Mucosa of rectum (tissue), 2 donors: ENCODE data around the gene ZNF141.
"Not testable (repeated sequence)": the region's sequence is repeated elsewhere in the genome, so short reads cannot be mapped to it uniquely, and the experiment has no call there.

Experiments
- H3K27ac ChIP-seq, 2 donors: one replicate each; pipeline ENCODE4 v1.7.0; 2013; ENCODE audit warnings: inconsistent platforms in 2 of 2, low read depth in 2 of 2, low read length in 2 of 2
- H3K27me3 ChIP-seq, 2 donors: one replicate each; pipeline ENCODE4 v1.7.0; 2013; ENCODE audit warnings: low read length in 2 of 2; ENCODE audit not compliant: control insufficient read depth in 2 of 2, insufficient read depth in 2 of 2
- H3K36me3 ChIP-seq, 2 donors: one replicate each; pipeline ENCODE4 v1.7.0; 2013; ENCODE audit warnings: low read length in 2 of 2; ENCODE audit not compliant: control insufficient read depth in 2 of 2, insufficient read depth in 2 of 2
- H3K4me1 ChIP-seq, 2 donors: one replicate each; pipeline ENCODE4 v1.7.0; 2013; ENCODE audit warnings: low read length in 2 of 2, mild to moderate bottlenecking in 1 of 2; ENCODE audit not compliant: control insufficient read depth in 2 of 2, insufficient read depth in 2 of 2
- H3K4me3 ChIP-seq, 2 donors: one replicate each; pipeline ENCODE4 v1.7.0; 2013; ENCODE audit warnings: low read length in 2 of 2
- H3K9ac ChIP-seq, 2 donors: one replicate each; pipeline ENCODE4 v1.7.0; 2013; ENCODE audit warnings: low read length in 2 of 2, low read depth in 1 of 2, mild to moderate bottlenecking in 1 of 2
- H3K9me3 ChIP-seq, 2 donors: one replicate each; pipeline ENCODE4 v1.7.0; 2013; ENCODE audit warnings: low read length in 2 of 2; ENCODE audit not compliant: control insufficient read depth in 2 of 2
- donor health status: healthy.
- donor health status: Normal muscosa, but diverticular disease.

ZNF141 gene

DNA sequence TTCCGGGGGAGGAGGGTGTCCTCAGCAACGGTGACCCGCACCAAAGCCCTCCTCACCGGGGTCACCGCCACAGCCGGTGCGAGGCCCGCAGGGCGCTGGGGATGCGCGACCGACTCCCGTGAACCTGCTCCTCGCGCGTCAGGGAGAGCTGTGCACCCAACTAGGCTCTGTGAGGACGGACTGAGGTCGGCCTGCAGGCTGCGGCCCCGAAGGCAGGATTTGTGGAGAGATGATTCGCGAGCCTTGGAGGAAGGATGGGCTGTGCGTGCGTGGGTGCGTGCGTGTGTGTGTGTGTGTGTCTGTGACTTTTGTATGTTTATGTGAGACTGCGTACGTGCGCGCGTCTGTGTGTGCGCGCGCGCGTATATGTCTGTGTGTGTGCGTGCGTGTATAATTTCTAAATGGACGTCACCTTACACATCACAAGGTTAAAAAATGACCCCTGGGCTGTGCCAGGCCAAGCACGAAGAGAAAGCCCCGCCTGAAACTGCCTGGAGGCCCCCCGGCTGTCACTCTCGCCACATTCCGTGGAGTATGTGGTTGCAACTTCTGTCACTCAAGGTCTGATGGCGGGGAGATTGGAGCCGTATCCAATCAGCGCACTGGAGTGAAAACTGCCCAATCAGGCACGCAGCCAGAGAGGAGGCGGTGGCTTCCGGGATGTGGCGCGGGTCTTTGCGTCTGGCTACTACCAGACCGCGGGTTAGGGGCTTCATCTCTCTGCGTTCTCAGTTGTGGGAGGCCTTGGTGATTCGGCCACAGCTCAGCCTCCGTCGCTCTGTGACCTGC lies at the start of gene ZNF141:
TSS of gene ZNF141 (plus strand) at position 672 of the 789 bp plus-strand sequence. CDS start 170 bp downstream, outside the sequence.
- Histone ChIP-seq H3K9me3 (peaks cover 10 to 11% of the 10 kb centered on the region in 2 donors), H3K36me3 (peaks cover 2 to 9% of the 10 kb centered on the region in 2 donors), H3K9ac (peak within 1 kb of the TSS; percentile 91 to 99), H3K4me3 (peak within 1 kb of the TSS; percentile 81 to 86), H3K27me3 (no peaks in the 10 kb centered on the region), H3K4me1 (peaks cover 7 to 9% of the 10 kb centered on the region in 2 donors), H3K27ac (peak within 1 kb of the TSS; percentile 97 to 98)

- no peaks in the 10 kb centered on the region for H3K36me3 ChIP-seq
- H3K4me3 ChIP-seq = no peak overlapping the region
- no peak overlapping the region for H3K27ac ChIP-seq
- peaks cover 0 to 2% of the 10 kb centered on the region in 2 donors for H3K9me3 ChIP-seq
- no peak overlapping the region for H3K9ac ChIP-seq
- H3K4me1 ChIP-seq = no peaks in the 10 kb centered on the region
- no peaks in the 10 kb centered on the region for H3K27me3 ChIP-seq
These were observed 48.7 kb upstream of the ZNF141 start for GRCh38 chr4:288891-289290.

DNA sequence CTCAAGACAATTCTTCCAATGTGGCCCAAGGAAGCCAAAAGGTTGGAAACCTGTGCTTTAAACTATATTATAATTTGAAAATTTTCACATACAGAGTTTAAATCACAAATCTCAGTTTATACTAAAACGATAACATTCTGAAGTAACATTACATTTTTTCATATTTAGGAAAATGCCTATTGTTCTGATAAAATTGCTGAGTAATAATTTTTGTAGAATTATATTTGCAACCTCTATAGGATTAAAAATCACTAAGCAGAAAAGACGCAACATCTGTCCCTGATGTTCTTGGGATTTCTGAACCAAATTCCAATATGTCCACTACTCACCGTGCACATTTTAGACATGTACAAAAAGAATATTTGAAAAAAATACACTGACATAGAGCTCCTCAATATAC lies 42.9 kb upstream of the ZNF141 start:
- Histone ChIP-seq H3K4me1 (no peaks in the 10 kb centered on the region), H3K9me3 (peaks cover 0 to 3% of the 10 kb centered on the region in 2 donors), H3K27ac (no peak overlapping the region), H3K4me3 (no peak overlapping the region), H3K36me3 (no peaks in the 10 kb centered on the region), H3K27me3 (no peaks in the 10 kb centered on the region), H3K9ac (no peak overlapping the region)

DNA sequence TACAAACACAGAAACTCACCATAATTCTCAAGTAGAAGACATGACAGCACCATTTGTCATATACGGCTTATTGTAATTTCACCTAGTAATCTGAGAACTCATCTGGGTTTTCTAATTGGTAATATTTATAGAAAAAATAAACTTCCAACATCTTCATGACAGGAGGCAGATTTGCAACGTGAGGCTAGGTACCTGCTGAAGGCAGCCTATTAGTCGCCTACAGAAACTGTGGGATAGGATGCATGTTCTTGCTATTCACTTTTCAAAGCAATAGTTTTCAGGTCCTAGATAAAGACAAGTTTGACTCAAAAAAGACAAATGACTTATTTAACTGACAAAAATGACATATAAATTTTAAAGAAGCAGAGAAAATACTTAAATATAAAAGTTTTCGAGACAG lies 35.2 kb upstream of the ZNF141 start:
- Histone ChIP-seq H3K9ac (no peak overlapping the region), H3K27ac (no peak overlapping the region), H3K27me3 (no peaks in the 10 kb centered on the region), H3K9me3 (peaks cover 0 to 9% of the 10 kb centered on the region in 2 donors), H3K36me3 (no peaks in the 10 kb centered on the region), H3K4me1 (no peaks in the 10 kb centered on the region), H3K4me3 (no peak overlapping the region)

DNA sequence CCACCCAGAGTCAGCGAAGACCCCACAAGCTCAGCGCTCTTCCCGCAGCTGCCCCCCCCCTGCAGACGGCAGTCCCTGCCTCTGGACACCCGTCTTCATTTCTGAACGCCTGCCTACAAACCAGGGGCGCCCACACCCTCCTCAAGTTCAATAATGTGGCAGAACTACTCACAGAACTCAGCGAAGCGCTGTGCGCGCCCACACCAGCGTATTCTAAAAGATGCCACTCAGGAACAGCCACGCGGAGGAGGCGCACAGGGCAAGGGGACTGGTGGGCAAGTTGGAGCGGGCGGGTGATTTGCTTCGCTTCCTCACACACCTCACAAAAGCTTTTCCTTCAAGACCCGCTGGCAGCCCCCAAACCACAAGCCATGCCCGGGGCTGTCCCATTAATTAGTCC lies 33.1 kb upstream of the ZNF141 start:
- not testable (repeated sequence) for H3K4me3 ChIP-seq, H3K27me3 ChIP-seq, H3K27ac ChIP-seq, H3K4me1 ChIP-seq, H3K9ac ChIP-seq, H3K9me3 ChIP-seq, H3K36me3 ChIP-seq

DNA sequence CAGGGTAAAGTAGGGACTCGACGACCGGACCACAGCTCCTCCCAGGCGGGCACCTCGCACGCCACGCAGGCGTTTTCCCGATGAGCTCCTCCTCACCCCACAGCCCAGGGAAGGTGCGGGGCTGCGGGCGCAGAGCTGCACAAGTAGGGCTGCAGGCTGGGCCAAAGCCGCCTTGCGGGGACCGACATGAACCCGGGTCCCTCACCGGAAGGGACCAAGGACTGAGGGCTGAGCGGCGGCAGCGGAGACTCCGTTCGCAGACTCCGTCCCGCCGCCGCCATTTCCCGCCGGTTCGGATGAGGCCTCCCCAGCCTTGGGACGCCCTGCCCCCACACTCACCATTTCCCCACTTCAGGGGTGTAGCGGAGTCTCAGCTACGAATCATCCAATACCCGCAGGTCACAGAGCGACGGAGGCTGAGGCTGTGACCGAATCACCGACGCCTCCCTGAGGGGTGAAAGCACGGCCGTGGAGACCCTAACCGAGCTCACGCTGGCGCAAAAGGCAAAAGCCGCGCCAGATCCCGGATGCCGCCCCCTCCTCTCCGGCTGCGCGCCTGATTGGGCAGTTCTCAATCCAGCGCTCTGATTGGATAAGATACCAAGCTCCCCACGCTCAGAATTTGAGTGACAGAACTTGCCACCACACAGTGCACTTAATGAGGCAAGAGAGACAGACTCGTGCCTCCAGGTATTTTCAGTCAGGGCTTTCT lies 32.5 kb upstream of the ZNF141 start, which contains the start of gene ZNF732:
TSS of gene ZNF732 (minus strand) at position 506 of the 712 bp plus-strand sequence. CDS start at position 342, 164 bp downstream.
- Histone ChIP-seq H3K4me3 (no peak within 1 kb of the TSS), H3K27ac (no peak within 1 kb of the TSS), H3K36me3 (no peaks in the 10 kb centered on the region), H3K9me3 (peaks cover 3 to 9% of the 10 kb centered on the region in 2 donors), H3K9ac (no peak within 1 kb of the TSS), H3K27me3 (no peaks in the 10 kb centered on the region), H3K4me1 (no peaks in the 10 kb centered on the region)

- H3K9ac ChIP-seq = no peak overlapping the region
- peaks cover 4 to 9% of the 10 kb centered on the region in 2 donors for H3K9me3 ChIP-seq
- H3K4me3 ChIP-seq = no peak overlapping the region
- no peaks in the 10 kb centered on the region for H3K4me1 ChIP-seq
- H3K27me3 ChIP-seq = no peaks in the 10 kb centered on the region
- H3K36me3 ChIP-seq = no peaks in the 10 kb centered on the region
- H3K27ac ChIP-seq = no peak overlapping the region
These were observed 31.1 kb upstream of the ZNF141 start for GRCh38 chr4:306551-306961.

DNA sequence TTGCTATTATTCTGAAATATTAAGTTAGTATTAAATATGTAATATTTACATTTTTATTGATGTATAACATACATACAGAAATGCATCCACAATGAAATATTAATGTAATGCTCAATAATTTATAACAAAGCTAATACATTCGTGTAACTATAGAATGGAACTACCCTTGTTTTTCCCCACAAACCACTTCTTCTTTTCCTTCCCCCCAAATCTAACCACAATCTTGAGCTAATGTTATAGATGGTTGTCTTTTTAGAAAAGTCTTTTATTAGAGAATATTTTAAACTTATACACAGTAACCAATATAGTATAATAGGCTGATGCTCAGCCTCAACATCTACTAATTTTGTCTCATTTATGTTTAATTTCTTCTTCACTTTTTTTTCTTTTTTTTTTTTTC lies 27.8 kb upstream of the ZNF141 start:
- no peak overlapping the region for H3K27ac ChIP-seq
- no peaks in the 10 kb centered on the region for H3K27me3 ChIP-seq
- no peaks in the 10 kb centered on the region for H3K4me1 ChIP-seq
- H3K9me3 ChIP-seq = peaks cover 4 to 7% of the 10 kb centered on the region in 2 donors
- no peak overlapping the region for H3K9ac ChIP-seq
- H3K36me3 ChIP-seq = no peaks in the 10 kb centered on the region
- H3K4me3 ChIP-seq = no peak overlapping the region

- Histone ChIP-seq H3K9me3 (peaks cover 0 to 4% of the 10 kb centered on the region in 2 donors), H3K27ac (no peak overlapping the region), H3K36me3 (no peaks in the 10 kb centered on the region), H3K9ac (no peak overlapping the region), H3K4me3 (no peak overlapping the region), H3K27me3 (no peaks in the 10 kb centered on the region), H3K4me1 (no peaks in the 10 kb centered on the region)
These were observed 23.2 kb upstream of the ZNF141 start for GRCh38 chr4:314296-314903.

- no peaks in the 10 kb centered on the region for H3K4me1 ChIP-seq
- H3K9ac ChIP-seq = no peak overlapping the region
- H3K4me3 ChIP-seq = no peak overlapping the region
- peaks cover 6 to 7% of the 10 kb centered on the region in 2 donors for H3K9me3 ChIP-seq
- no peaks in the 10 kb centered on the region for H3K27me3 ChIP-seq
- H3K27ac ChIP-seq = no peak overlapping the region
- no peaks in the 10 kb centered on the region for H3K36me3 ChIP-seq
These were observed 8.9 kb upstream of the ZNF141 start for GRCh38 chr4:328729-329128.
